OCI-LY1 (cell line): ENCODE results near the gene QRSL1.

Source experiments
- CTCF ChIP-seq: fragments of 200-600 bp; sonication (generic), shearing (Covaris generic); IDR thresholded peaks from 2 replicates; pipeline ENCODE4 v1.5.1; 2017; ENCODE audit warnings: mild to moderate bottlenecking, antibody characterized with exemption, low read length, moderate library complexity, mixed read lengths
- EZH2 ChIP-seq: fragments of 200-600 bp; sonication (generic), shearing (Covaris generic); IDR thresholded peaks from 2 replicates; pipeline ENCODE4 v1.8.0; 2017; ENCODE audit warnings: borderline replicate concordance, mixed run types, mild to moderate bottlenecking, antibody characterized with exemption, low read length, moderate library complexity, mixed read lengths

- TF ChIP-seq CTCF (no peak), EZH2 (no peak)
Measured at GRCh38 chr6:106629103-106629858, at the start of gene QRSL1, which contains the start of gene RTN4IP1.
